Activated CD4-positive, alpha-beta T cell treated with anti-CD3 and anti-CD28 coated beads for 48 hours (primary cell): Measurements from ENCODE around the gene TGFBR2.

ENCODE experiments used
- DNase-seq: peaks from one replicate; pipeline ENCODE4 v3.0.0-alpha.2; 2020

The TGFBR2 gene

GRCh38 chr3:30676424-30677346 lies 70.3 kb downstream of the TGFBR2 start:
- DNase-seq = no peak

DNA sequence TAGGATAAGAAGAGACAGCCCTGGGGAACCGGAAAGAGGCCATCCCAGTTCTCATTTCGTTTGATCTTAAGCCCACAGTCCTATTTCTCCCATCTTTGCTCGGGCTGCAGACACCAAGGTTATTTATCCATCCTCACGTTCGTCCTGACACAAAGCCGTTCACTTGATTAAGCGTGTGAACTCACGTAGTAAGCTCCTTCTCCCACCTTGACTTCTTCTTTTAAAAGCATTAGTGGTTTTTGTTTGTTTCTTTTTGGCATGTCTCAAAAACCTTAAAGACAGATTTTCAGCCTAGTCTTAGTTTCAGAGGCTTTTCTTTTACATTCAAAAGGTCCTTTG lies 70.9 kb downstream of the TGFBR2 start:
- no peak for DNase-seq

GRCh38 chr3:30679045-30679444 lies 72.6 kb downstream of the TGFBR2 start:
- DNase-seq = no peak

DNA sequence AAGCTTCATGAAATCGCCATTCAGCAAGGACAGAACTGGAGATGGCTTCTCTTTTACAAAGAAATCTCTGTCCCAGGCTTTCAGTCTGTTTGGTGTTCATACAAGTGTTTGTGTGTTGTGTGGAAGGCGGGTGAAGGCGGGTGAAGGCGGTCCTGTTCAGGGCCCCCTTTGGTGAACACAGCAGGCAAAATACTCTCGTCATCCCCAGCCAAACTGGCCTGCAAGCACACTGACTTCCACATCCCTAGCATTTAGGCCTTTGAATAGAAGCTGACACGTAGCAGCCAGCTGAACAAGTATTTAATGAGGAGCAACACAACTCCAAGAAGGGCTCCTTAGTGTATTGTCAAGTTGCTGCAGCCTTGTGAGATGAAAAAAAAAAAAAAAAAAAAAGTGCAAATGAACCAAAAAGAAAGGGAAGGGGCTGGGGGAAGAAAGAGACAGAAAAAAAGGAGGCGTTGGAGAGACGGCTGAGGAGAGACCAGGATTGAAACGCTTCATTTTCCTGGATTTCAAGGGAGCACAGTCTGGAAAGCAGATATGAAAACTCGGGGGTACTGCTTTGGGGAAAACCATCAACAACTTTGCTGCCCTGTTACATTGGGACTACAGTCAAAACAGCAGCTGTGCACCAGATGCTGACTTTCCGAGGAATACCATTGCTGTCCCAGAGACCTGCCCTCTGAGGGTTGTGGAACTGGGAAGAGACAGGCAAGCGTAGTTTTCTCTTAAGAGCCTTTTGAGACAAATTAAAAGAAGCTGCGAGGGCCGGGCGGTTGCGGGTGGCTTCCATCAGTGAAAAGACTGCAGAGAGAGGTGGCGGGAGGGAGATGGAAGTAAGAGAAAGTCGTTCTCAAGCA lies 74.6 kb downstream of the TGFBR2 start:
- no peak for DNase-seq

- no peak for DNase-seq
Measured at GRCh38 chr3:30681649-30682211, 75.3 kb downstream of the TGFBR2 start.

- peak; percentile 36 for DNase-seq
Measured at GRCh38 chr3:30682434-30683155, 76.2 kb downstream of the TGFBR2 start.

DNA sequence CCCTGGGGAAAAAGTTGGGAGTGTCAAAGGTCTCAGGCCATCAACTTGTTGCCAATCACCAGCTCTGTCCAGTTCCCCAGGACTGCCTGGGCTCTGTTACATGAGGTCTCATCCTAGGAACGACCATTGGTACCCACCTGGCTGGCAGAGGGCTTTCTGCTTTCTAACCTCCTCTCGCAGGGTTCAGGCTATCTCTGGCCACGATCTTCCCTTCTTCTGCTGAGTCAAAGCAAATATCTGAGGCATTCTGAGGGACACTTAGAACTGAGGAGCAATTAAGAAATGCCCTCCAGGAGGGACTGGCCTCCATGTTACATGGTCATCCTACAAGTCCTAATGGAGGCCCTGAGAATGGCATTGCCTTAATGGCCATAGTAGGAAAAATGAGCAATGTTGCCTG lies 77.4 kb downstream of the TGFBR2 start:
- no peak for DNase-seq

DNA sequence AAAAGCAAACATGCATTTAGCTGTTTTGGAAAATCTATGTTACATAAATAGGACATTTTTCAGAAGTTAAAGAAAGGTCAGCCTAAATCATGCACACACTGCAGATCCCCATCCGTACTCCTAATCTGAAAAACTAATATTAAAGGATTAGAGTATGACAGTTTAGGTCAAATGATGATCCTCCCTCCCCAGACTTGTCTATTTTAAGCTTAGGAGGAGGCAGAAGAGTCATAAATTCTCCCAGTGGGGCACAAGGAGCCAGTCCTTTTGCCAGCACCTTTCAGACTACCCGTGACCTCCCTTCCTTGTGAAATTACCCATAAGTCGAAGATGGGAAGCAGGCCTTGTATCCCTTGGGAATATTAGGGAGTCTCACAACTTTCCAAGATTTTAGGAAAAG lies 78.0 kb downstream of the TGFBR2 start:
- no peak for DNase-seq

DNA sequence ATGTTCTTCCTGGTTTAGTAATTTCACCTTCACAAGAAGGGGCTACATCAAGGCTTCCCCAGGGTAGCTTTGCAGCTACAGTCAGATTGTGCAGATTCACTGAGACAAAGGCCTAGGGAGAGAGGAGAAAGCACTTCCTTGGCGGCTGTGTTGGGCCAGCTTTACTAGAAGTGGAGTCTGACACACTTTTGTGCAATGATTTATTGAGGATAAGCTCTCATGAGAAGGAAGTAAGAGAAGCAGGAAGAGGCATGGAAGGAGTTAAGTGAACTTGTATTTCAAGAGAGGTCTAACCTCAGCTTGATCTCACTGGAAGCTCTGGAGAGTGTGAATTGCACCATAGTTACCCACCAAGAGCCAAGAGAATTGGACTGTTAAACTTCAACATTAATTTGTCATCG lies 78.9 kb downstream of the TGFBR2 start:
- no peak for DNase-seq

- no peak for DNase-seq
Measured at GRCh38 chr3:30686176-30686575, 79.8 kb downstream of the TGFBR2 start.

DNA sequence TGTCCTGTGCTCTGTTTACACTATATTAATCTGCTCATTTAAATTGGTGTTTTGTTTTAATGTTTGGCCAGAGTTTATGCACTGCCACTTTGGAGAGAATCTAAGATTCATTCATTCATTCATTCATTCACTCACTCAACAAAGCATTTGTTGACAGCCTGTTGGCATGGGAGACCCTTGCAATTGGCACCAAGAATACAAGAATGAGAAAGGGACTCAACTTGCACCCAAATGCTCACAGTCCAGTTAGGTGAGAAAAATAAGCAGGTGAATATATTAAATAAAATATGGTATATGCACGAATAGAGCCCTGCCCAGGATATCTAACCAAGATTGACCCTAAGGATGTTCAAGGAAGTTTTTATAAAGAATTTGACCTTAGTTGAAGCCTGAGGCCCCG lies 80.4 kb downstream of the TGFBR2 start:
- no peak for DNase-seq

DNA sequence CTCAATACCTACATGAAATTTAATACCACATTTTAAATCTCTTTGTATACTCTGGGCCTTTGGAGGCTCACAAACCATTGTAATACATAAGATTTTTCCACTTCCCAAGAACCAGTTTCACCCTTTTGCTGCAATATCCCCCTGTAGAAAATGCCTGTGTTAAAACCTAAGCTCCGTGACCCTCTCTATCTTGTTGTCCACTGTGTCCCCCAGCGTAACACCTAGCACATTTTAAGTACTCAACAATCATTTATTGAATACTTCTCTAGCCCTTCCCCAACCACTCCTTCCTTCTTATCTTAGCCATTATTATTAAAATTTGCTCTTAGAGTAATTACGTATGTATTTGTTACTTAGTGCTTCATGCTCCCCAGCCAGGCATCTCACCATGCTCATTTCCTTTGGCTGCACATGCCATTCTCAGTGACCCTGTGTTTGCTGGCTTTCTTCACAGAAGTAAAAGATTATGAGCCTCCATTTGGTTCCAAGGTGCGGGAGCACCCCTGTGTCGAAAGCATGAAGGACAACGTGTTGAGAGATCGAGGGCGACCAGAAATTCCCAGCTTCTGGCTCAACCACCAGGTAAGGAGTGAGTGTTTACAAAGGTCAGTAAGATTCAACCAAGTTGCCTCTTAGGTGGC lies 81.6 kb downstream of the TGFBR2 start:
- no peak for DNase-seq

GRCh38 chr3:30688776-30689641 lies 82.6 kb downstream of the TGFBR2 start:
- DNase-seq = no peak

GRCh38 chr3:30690199-30690598 lies 83.8 kb downstream of the TGFBR2 start:
- DNase-seq = no peak

GRCh38 chr3:30691249-30691880 lies 85.0 kb downstream of the TGFBR2 start:
- DNase-seq = no peak

GRCh38 chr3:30691944-30692343 lies 85.5 kb downstream of the TGFBR2 start:
- no peak for DNase-seq

- DNase-seq = no peak
Measured at GRCh38 chr3:30692498-30693130, 86.2 kb downstream of the TGFBR2 start.

DNA sequence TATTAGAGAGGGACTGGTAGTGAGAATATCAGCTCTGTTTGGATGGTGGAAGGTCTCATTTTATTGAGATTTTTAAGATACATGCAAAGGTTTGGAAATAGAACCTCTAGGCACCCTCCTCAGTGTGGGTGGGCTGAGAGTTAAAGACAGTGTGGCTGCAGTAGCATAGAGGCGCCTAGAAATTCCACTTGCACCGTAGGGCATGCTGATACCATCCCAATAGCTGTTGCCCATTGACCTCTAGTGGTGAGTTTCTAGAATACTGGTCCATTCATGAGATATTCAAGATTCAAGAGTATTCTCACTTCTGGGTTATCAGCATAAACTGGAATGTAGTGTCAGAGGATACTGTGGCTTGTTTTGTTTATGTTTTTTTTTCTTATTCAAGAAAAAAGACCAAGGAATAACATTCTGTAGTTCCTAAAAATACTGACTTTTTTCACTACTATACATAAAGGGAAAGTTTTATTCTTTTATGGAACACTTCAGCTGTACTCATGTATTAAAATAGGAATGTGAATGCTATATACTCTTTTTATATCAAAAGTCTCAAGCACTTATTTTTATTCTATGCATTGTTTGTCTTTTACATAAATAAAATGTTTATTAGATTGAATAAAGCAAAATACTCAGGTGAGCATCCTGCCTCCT lies 87.2 kb downstream of the TGFBR2 start:
- peak; percentile 44 for DNase-seq

DNA sequence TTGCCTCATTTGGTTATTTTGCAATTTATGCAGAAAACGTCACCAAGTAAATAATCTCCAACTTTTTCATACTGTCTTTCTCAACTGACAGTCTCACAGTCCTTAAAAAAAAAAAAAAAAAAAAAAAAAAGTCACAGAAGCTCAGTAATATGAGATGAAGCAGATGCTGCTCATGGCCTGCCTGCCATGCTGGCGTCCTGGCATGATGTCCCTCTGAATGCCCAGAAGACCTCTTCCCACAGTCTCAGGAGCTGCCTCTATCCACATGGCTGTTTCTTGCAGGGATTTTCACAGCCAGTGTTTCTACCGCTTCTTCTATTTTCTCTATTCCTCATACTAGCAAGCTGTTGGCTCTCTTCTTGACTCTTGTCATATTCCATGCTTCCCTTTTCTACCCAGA lies 87.7 kb downstream of the TGFBR2 start:
- DNase-seq = no peak

DNA sequence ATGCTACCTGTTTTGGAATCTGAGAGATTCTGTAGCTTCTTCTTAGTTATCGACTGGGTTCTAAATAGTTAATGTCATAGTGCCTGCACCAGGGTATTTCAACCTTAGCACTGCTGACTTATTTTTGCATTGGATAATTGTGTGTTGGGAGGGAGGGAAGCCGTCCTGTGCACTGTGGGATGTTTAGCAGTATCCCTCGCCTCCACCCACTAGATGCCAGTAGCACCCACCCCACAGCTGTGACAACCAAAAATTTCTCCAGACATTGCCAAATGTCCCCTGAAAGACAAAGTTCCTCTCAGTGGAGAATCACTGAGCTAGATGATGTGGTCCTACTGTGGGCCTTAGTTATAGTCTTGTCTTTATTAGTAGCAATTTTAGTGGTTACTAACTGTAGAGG lies 88.3 kb downstream of the TGFBR2 start:
- no peak for DNase-seq
